Urinary bladder (tissue), 4 donors: Measurements from ENCODE around the gene PCP2. TPM values are rescaled to one million over a fixed set of nuclear protein-coding genes. Genes with fewer than 3 reads are reported as not detected.
"Not testable (repeated sequence)": the region's sequence is repeated elsewhere in the genome, so short reads cannot be mapped to it uniquely, and the experiment has no call there.

Experiments used
- DNase-seq: peaks from one replicate; pipeline ENCODE4 v3.0.0-alpha.2; 2015; ENCODE audit errors: extremely low spot score
- H3K27ac ChIP-seq: one replicate; pipeline ENCODE4 v1.5.1; 2013; ENCODE audit warnings: low read depth, mild to moderate bottlenecking, moderate library complexity
- H3K36me3 ChIP-seq: one replicate; pipeline ENCODE4 v1.6.1; 2013; ENCODE audit warnings: mild to moderate bottlenecking, moderate library complexity; ENCODE audit not compliant: insufficient read depth
- H3K4me1 ChIP-seq: one replicate; pipeline ENCODE4 v1.6.1; 2013; ENCODE audit warnings: mild to moderate bottlenecking, moderate library complexity; ENCODE audit not compliant: insufficient read depth
- H3K4me3 ChIP-seq: one replicate; pipeline ENCODE4 v1.5.1; 2013; ENCODE audit warnings: low read depth, low read length
- WGBS: extraction: QIAGEN DNeasy Blood & Tissue Kit; methylation state at CpG from one replicate; pipeline ENCODE4 v1.1.7; 2013; 5-methylcytosine and 5-hydroxymethylcytosine counted together
- polyA plus RNA-seq: library from polyadenylated mRNA; stranded (reverse); fragments of 200-250 nt; gene quantifications from one replicate; pipeline ENCODE4 v1.2.3, GENCODE V29; 2013
- total RNA-seq: library from RNA; depleted of rRNA; stranded (reverse); fragments of >200 nt; gene quantifications from one replicate; pipeline ENCODE4 v1.2.3, GENCODE V29; 2014
- donor health status: healthy with polysubstance abuse.
- donor health status: healthy.

Gene PCP2
- total and polyA plus RNA-seq, 2 donors: 0.19 TPM; not detected in 1

- DNase-seq: no peak
- H3K4me1 ChIP-seq: no peaks in the 10 kb centered on the region
- H3K4me3 ChIP-seq: no peak overlapping the region
- no peaks in the 10 kb centered on the region for H3K36me3 ChIP-seq
- H3K27ac ChIP-seq: no peak overlapping the region
- 85% methylated on average over 15 of the region's 15 CpGs for WGBS
Observed at GRCh38 chr19:7648265-7649014, 14.9 kb upstream of the PCP2 start.

- DNase-seq: no peak
- 91% methylated on average over 26 of the region's 26 CpGs for WGBS
- no peak overlapping the region for H3K4me3 ChIP-seq
- no peak overlapping the region for H3K27ac ChIP-seq
- no peaks in the 10 kb centered on the region for H3K4me1 ChIP-seq
- H3K36me3 ChIP-seq: no peaks in the 10 kb centered on the region
Observed at GRCh38 chr19:7647156-7647555, 13.6 kb upstream of the PCP2 start.

DNA sequence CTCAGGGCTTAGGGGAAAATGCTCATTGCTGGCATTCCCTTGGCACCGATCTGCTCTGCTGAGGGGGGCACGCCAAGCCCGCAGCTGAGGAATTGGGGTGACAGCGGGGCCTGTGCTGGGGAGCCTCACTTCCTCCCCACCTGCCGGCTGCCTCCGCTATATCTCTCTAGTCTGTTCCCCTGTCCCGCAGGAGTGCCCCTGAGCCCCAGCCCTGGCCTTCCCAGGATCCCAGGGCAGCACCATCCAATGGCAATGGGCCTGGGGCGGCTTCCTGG lies 12.8 kb upstream of the PCP2 start:
- H3K36me3 ChIP-seq: no peaks in the 10 kb centered on the region
- no peak overlapping the region for H3K27ac ChIP-seq
- no peaks in the 10 kb centered on the region for H3K4me1 ChIP-seq
- no peak for DNase-seq
- H3K4me3 ChIP-seq: no peak overlapping the region
- WGBS: 83% methylated on average over 8 of the region's 8 CpGs

- no peak overlapping the region for H3K27ac ChIP-seq
- H3K4me1 ChIP-seq: no peaks in the 10 kb centered on the region
- no peaks in the 10 kb centered on the region for H3K36me3 ChIP-seq
- no peak for DNase-seq
- WGBS: 59% methylated on average over 20 of the region's 20 CpGs
- H3K4me3 ChIP-seq: no peak overlapping the region
Observed at GRCh38 chr19:7645656-7646425, 12.3 kb upstream of the PCP2 start.

DNA sequence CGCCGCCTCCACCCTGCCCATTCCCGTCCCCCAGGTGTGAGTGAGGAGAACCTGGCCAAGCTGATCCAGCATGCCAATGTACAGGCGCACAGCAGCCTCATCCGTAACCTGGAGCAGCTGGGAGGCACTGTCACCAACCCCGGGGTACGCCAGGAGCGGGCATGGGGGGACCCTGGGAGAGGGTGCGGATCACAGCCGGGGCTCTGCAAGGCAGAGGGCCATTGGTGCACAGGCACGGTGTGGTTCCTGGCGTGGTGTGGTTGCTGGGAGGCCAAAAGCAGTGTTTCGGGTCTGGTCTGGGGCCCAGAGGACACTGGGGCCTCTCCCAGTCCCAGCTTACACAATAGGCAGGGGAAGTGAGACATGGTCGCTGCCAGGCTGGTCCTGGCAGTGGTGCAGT lies 11.6 kb upstream of the PCP2 start:
- H3K4me3 ChIP-seq: no peak overlapping the region
- no peaks in the 10 kb centered on the region for H3K36me3 ChIP-seq
- DNase-seq: no peak
- H3K27ac ChIP-seq: no peak overlapping the region
- no peaks in the 10 kb centered on the region for H3K4me1 ChIP-seq
- WGBS: 89% methylated on average over 14 of the region's 14 CpGs

- H3K36me3 ChIP-seq: no peaks in the 10 kb centered on the region
- H3K4me1 ChIP-seq: no peaks in the 10 kb centered on the region
- DNase-seq: no peak
- 93% methylated on average over 20 of the region's 20 CpGs for whole genome bisulfite sequencing
- H3K27ac ChIP-seq: no peak overlapping the region
- no peak overlapping the region for H3K4me3 ChIP-seq
Observed at GRCh38 chr19:7644550-7644877, 11.0 kb upstream of the PCP2 start.

- not testable (repeated sequence) for H3K36me3 ChIP-seq, H3K27ac ChIP-seq, DNase-seq, H3K4me1 ChIP-seq, H3K4me3 ChIP-seq
- WGBS: 76% methylated on average over 10 of the region's 10 CpGs
Observed at GRCh38 chr19:7643629-7644549, 10.4 kb upstream of the PCP2 start.

DNA sequence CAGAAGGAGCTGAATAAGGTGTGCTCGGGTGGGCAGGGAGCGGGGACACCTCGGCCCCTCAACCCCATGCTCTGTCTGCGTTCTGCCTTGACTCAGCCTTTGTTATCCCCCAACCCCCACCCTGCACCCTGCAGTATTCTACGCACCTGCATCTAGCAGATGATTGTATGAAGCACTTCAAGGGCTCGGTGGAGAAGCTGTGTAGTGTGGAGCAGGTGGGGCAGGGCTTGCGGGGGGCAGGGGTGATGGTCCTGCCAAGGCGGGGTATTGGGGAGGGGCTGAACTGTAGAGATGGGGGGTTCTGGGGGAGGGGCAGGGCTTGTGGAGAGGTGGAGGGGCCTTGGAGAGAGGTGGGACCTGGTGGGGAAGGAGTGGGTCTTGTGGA lies 9.5 kb upstream of the PCP2 start:
- Histone ChIP-seq H3K4me3 (no peak overlapping the region), H3K36me3 (no peaks in the 10 kb centered on the region), H3K4me1 (no peaks in the 10 kb centered on the region), H3K27ac (no peak overlapping the region)
- WGBS: 88% methylated on average over 8 of the region's 8 CpGs
- DNase-seq: no peak

DNA sequence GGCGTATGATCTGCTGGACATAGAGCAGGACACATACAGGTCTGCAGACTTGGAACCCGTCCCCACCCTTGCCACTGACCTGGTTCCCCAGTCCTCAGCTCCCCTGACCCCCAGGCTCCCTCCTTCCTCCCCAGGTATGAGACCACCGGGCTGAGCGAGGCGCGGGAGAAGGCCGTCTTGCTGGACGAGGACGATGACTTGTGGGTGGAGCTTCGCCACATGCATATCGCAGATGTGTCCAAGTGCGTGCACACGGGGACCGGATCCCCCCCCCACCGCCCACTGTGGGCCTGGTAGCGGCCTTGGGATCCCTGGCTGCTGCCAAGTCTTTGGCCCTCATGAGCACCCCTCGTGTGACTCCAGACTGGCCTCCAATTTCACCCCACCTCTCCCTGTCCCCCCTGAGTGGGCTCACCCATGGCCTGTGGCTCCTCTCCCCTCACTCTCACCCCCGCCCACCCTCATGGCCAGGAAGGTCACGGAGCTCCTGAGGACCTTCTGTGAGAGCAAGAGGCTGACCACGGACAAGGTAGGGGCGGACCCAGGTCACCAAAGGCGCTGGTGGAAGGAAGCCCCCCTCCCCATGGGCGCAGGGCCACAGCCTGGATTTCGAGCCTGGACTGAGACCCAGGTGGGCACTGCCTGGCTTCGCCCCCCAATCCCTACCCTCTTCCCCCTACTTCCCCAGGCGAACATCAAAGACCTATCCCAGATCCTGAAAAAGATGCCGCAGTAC lies 8.9 kb upstream of the PCP2 start:
- 90% methylated on average over 27 of the region's 27 CpGs for WGBS
- no peak overlapping the region for H3K27ac ChIP-seq
- H3K36me3 ChIP-seq: no peaks in the 10 kb centered on the region
- no peak overlapping the region for H3K4me3 ChIP-seq
- DNase-seq: no peak
- no peaks in the 10 kb centered on the region for H3K4me1 ChIP-seq

GRCh38 chr19:7641290-7642276 lies 8.1 kb upstream of the PCP2 start:
- DNase-seq: no peak
- 84% methylated on average over 43 of the region's 43 CpGs for WGBS
- H3K36me3 ChIP-seq: no peaks in the 10 kb centered on the region
- no peak overlapping the region for H3K4me3 ChIP-seq
- H3K4me1 ChIP-seq: no peaks in the 10 kb centered on the region
- H3K27ac ChIP-seq: no peak overlapping the region

DNA sequence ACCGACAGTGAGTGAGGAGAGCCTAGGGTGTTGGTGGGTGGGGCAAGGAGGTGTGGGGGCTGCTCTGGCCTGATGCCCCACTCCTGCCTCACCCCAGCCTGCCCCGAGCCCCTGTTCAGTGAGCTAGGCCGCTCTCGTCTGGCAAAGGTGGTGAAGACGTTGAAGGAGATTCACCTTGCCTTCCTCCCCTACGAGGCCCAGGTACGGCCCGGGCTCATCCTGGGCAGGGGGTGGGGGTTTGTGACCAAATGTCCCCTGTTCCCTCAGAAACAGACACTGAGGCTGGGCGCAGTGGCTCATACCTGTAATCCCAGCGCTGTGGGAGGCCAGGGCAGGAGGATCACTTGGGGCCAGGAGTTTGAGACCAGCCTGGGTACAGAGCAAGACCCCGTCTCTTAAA lies 7.3 kb upstream of the PCP2 start:
- 88% methylated on average over 11 of the region's 11 CpGs for WGBS
- no peaks in the 10 kb centered on the region for H3K36me3 ChIP-seq
- H3K4me1 ChIP-seq: no peaks in the 10 kb centered on the region
- H3K4me3 ChIP-seq: no peak overlapping the region
- DNase-seq: no peak
- no peak overlapping the region for H3K27ac ChIP-seq

DNA sequence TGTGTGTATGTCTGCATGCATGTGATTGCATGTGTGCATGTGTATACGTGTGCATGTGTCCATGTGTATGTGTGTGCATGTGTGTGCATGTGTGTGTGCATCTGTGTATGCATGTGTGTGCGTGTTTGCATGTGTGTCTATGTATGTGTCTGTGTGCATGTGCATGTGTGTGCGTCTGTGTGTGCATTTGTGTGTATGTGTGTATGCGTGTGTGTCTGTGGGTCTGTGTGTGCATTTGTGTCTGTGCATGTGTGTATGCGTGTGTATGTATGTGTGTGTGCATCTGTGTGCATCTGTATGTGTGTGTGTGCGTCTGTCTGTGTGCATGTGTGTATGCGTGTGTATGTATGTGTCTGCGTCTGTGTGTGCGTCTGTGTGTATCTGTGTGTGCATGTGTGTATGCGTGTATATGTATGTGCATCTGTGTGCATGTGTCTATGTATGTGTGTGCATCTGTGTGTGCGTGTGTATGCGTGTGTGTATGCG lies 6.4 kb upstream of the PCP2 start:
- WGBS: 96% methylated on average over 13 of the region's 13 CpGs
- Histone ChIP-seq H3K4me3 (no peak overlapping the region), H3K27ac (no peak overlapping the region), H3K36me3 (no peaks in the 10 kb centered on the region), H3K4me1 (no peaks in the 10 kb centered on the region)
- no peak for DNase-seq
